Measurements from ENCODE around the gene KIAA0319L.

Gene KIAA0319L

DNA sequence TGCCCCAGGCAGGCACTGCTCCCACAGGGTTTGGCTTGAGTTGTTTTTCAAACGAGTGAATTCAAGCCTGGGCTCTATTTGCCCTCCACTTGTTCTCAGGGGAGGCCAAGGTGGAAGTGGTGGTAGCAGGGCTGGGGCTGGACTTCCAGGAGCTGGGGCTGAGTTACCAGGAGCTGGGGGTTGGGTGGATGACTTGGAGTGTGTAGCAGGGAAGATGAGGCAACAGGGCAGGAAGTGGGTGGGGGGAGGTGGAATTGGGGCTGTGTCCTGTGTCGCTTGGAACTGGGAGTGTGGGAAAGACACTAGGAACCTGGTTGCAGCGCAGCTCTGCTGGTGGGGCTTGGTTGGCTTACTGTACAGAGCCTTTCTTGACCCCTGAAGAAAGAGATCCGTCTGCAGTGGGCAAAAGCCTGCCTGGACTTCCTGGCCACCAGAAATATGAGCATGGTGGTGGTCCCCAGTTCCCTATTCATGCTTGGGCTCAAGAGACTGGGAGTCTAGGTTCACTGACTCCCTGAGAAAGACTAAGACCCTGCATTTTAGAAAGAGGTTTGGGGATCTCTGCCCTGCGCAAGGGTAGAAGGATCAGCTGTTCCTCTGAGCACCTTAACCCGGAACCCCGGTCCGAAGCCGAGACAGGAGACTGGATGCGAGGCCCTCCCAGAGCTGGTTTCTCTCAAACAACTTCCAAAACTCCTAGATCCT lies 19.0 kb upstream of the KIAA0319L start:
- in situ Hi-C loops (cut with HindIII; ENCODE audit: low pct_unique_long_range_greater_than_20kb, low sequenced_read_pairs), result no loop called here
- DNase-seq (ENCODE audit: low read depth in 1 of 2, low spot score in 1 of 2), result no peak
- no peak for TF ChIP-seq JUND (IDR thresholded peaks at IDR 0.05; ENCODE audit: low read depth)

DNA sequence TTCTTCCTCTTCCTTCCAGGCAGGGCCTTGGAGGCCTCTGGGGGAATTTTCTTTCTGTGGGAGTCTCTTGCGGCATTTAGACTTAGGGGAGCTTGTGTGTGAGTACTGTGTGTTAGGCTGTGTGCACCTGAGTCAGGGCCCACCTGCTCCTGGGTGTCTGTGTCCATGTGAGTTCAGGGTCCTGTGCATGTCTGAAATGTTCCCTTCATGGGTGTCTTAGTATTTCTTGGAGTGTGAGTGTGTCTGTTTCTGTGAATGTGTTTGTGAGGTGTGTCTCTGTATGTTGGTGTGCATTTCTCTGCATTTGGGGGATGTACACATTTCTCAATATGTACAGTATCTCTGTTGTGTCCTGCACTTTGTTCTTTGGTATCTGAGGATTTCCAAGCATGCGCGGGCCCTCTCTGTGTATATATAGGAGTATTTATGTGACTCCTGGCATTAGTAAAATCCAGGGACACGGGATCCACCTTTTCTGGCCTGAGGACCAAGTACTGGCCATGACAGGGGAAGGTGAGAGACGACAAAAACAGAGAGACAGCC lies 18.3 kb upstream of the KIAA0319L start:
- no peak for DNase-seq (ENCODE audit: low read depth in 1 of 2, low spot score in 1 of 2)
- TF ChIP-seq JUND (IDR thresholded peaks at IDR 0.05; ENCODE audit: low read depth), result no peak
- in situ Hi-C loops (cut with HindIII; ENCODE audit: low pct_unique_long_range_greater_than_20kb, low sequenced_read_pairs), result no loop called here

GRCh38 chr1:35574655-35575415 lies 17.6 kb upstream of the KIAA0319L start:
- TF ChIP-seq JUND (IDR thresholded peaks at IDR 0.05; ENCODE audit: low read depth), result no peak
- in situ Hi-C loops (cut with HindIII; ENCODE audit: low pct_unique_long_range_greater_than_20kb, low sequenced_read_pairs), result no loop called here
- peak; percentile 70 to 73 for DNase-seq (ENCODE audit: low read depth in 1 of 2, low spot score in 1 of 2)

GRCh38 chr1:35574125-35574654 lies 17.0 kb upstream of the KIAA0319L start:
- TF ChIP-seq JUND (IDR thresholded peaks at IDR 0.05; ENCODE audit: low read depth), result no peak
- DNase-seq (ENCODE audit: low read depth in 1 of 2, low spot score in 1 of 2), result no peak
- in situ Hi-C loops (cut with HindIII; ENCODE audit: low pct_unique_long_range_greater_than_20kb, low sequenced_read_pairs), result no loop called here

GRCh38 chr1:35573198-35574124 lies 16.3 kb upstream of the KIAA0319L start, which contains the start of gene TFAP2E:
TSS of gene TFAP2E (plus strand) at chr1:35573314. CDS start at chr1:35573578, 264 bp downstream.
- no peak for TF ChIP-seq JUND (IDR thresholded peaks at IDR 0.05; ENCODE audit: low read depth)
- DNase-seq (ENCODE audit: low read depth in 1 of 2, low spot score in 1 of 2), result peak; percentile 69 to 92
- in situ Hi-C loops (cut with HindIII; ENCODE audit: low pct_unique_long_range_greater_than_20kb, low sequenced_read_pairs), result no loop called here

GRCh38 chr1:35572296-35572695 lies 15.1 kb upstream of the KIAA0319L start:
- DNase-seq (ENCODE audit: low read depth in 1 of 2, low spot score in 1 of 2), result no peak
- in situ Hi-C loops (cut with HindIII; ENCODE audit: low pct_unique_long_range_greater_than_20kb, low sequenced_read_pairs), result no loop called here
- no peak for TF ChIP-seq JUND (IDR thresholded peaks at IDR 0.05; ENCODE audit: low read depth)

GRCh38 chr1:35571263-35571662 lies 14.1 kb upstream of the KIAA0319L start:
- no peak for TF ChIP-seq JUND (IDR thresholded peaks at IDR 0.05; ENCODE audit: low read depth)
- in situ Hi-C loops (cut with HindIII; ENCODE audit: low pct_unique_long_range_greater_than_20kb, low sequenced_read_pairs), result no loop called here
- no peak for DNase-seq (ENCODE audit: low read depth in 1 of 2, low spot score in 1 of 2)

GRCh38 chr1:35570589-35571137 lies 13.5 kb upstream of the KIAA0319L start:
- no peak for TF ChIP-seq JUND (IDR thresholded peaks at IDR 0.05; ENCODE audit: low read depth)
- in situ Hi-C loops (cut with HindIII; ENCODE audit: low pct_unique_long_range_greater_than_20kb, low sequenced_read_pairs), result no loop called here
- DNase-seq (ENCODE audit: low read depth in 1 of 2, low spot score in 1 of 2), result no peak

DNA sequence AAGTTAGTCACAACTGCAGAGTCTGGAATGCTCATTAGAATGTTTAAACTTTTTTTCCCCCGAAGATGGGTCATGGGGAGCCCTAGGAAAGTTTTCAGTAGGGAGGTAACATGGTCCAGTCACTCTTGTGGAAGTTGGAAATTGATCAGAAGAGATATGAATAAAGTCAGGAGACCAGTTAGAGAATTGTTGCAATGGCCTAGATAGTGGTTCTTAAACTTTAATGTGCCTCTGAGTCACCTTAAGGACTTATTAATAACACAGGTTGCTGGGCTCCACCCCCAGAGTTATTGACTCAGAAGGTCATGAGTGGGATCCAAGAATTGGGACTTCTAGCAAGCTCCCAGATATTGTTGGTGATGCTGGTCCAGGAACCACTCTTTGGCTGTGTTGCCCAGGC lies 12.7 kb upstream of the KIAA0319L start:
- no peak for TF ChIP-seq JUND (IDR thresholded peaks at IDR 0.05; ENCODE audit: low read depth)
- DNase-seq (ENCODE audit: low read depth in 1 of 2, low spot score in 1 of 2), result no peak
- in situ Hi-C loops (cut with HindIII; ENCODE audit: low pct_unique_long_range_greater_than_20kb, low sequenced_read_pairs), result no loop called here

- DNase-seq (ENCODE audit: low read depth in 1 of 2, low spot score in 1 of 2), result peak; percentile 67 to 74
- in situ Hi-C loops (cut with HindIII; ENCODE audit: low pct_unique_long_range_greater_than_20kb, low sequenced_read_pairs), result no loop called here
- no peak for TF ChIP-seq JUND (IDR thresholded peaks at IDR 0.05; ENCODE audit: low read depth)
Measured at GRCh38 chr1:35568975-35569395, 11.8 kb upstream of the KIAA0319L start.

DNA sequence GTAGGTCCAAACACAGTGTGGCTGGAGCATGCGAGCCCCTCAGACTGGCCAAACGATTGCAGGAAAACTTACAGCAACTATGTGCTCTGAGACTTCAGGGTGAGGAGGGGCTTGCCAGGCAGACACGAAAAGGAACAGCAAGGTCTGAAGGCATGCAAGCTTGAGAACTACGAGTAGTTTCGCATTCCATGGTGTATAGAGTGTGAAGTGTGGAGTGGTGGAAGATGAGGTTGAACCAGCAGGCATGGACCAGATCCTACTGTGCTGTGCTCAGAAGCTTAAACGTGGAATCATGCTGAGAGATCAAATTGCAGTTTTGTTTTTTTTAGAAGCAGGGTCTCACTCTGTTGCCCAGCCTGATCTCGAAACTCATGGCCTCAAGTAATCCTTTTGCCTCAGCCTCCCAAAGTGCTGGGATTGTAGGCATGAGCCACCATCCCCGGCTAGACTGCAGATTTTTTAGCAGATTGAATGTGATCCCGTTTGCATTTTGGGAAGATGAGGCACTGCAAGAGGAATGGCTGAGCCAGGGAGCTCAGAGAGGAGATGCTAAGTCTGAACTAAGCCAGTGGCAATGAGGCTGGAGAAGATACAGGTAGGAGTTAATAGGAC lies 10.8 kb upstream of the KIAA0319L start:
- DNase-seq (ENCODE audit: low read depth in 1 of 2, low spot score in 1 of 2), result no peak
- in situ Hi-C loops (cut with HindIII; ENCODE audit: low pct_unique_long_range_greater_than_20kb, low sequenced_read_pairs), result no loop called here
- TF ChIP-seq JUND (IDR thresholded peaks at IDR 0.05; ENCODE audit: low read depth), result no peak

All from T47D (cell line).